GM23338 (cell line): ENCODE measurements around the gene KAT2B. TPM values are rescaled to one million over a fixed set of nuclear protein-coding genes. Genes with fewer than 3 reads are reported as not detected.
A peak's percentile ranks its signal among the peaks of the same experiment; 100 is the strongest.

ENCODE experiments used
- ATAC-seq: fragments of 200-7000 bp; cut with Tn5 transposase; 3 replicates; pipeline ENCODE4 v1.9.1; 2020
- DNase-seq: peaks from one replicate; pipeline ENCODE4 v3.0.0-alpha.2; 2015; ENCODE audit warnings: low spot score
- H2AFZ ChIP-seq: fragments of 200-600 bp; sonication (generic); 2 replicates; pipeline ENCODE4 v1.8.0; 2016; ENCODE audit warnings: antibody characterized with exemption, mild to moderate bottlenecking, moderate library complexity
- H3F3A ChIP-seq: fragments of 200-600 bp; sonication (generic); replicated peaks from 2 replicates; pipeline ENCODE4 v1.8.0; 2017; ENCODE audit warnings: antibody characterized with exemption, mixed run types, low read depth
- H3K27ac ChIP-seq: fragments of 200-600 bp; sonication (generic); 2 replicates; pipeline ENCODE4 v1.6.1; 2016; ENCODE audit warnings: low read depth
- H3K27me3 ChIP-seq: fragments of 200-600 bp; sonication (generic); 2 replicates; pipeline ENCODE4 v1.8.0; 2016; ENCODE audit warnings: mild to moderate bottlenecking, mixed run types, moderate library complexity; ENCODE audit not compliant: insufficient read depth
- H3K36me3 ChIP-seq: fragments of 200-600 bp; sonication (generic); 2 replicates; pipeline ENCODE4 v1.8.0; 2016; ENCODE audit warnings: mild to moderate bottlenecking; ENCODE audit not compliant: insufficient read depth
- H3K4me1 ChIP-seq: fragments of 200-600 bp; sonication (generic); 2 replicates; pipeline ENCODE4 v1.8.0; 2016; ENCODE audit warnings: mild to moderate bottlenecking, moderate library complexity; ENCODE audit not compliant: insufficient read depth
- H3K4me2 ChIP-seq: fragments of 200-600 bp; sonication (generic); 2 replicates; pipeline ENCODE4 v1.7.1; 2017; ENCODE audit warnings: mixed run types
- H3K4me3 ChIP-seq: fragments of 200-600 bp; sonication (generic); 2 replicates; pipeline ENCODE4 v1.6.1; 2016; ENCODE audit warnings: mixed run types
- H3K79me2 ChIP-seq: fragments of 200-600 bp; sonication (generic); replicated peaks from 2 replicates; pipeline ENCODE4 v1.8.0; 2017; ENCODE audit warnings: mild to moderate bottlenecking; ENCODE audit not compliant: insufficient read depth
- H3K9me2 ChIP-seq: fragments of 200-600 bp; sonication (generic); 2 replicates; pipeline ENCODE4 v1.8.0; 2017; ENCODE audit not compliant: insufficient read depth
- H4K20me1 ChIP-seq: fragments of 200-600 bp; sonication (generic); replicated peaks from 2 replicates; pipeline ENCODE4 v1.8.0; 2017; ENCODE audit warnings: mild to moderate bottlenecking; ENCODE audit not compliant: insufficient read depth
- H3K27ac Mint-ChIP-seq: 2 replicates; pipeline ENCODE4 v1.8.0; 2020; ENCODE audit warnings: inconsistent platforms, mild to moderate bottlenecking, moderate library complexity, mixed read lengths
- H3K27me3 Mint-ChIP-seq: 3 replicates; pipeline ENCODE4 v1.8.0; 2022; ENCODE audit warnings: low read depth, mild to moderate bottlenecking, moderate library complexity, mixed read lengths, inconsistent platforms; ENCODE audit not compliant: insufficient read depth, poor library complexity
- H3K36me3 Mint-ChIP-seq: 3 replicates; pipeline ENCODE4 v1.8.0; 2021; ENCODE audit warnings: low read depth, mild to moderate bottlenecking, inconsistent platforms, moderate library complexity, mixed read lengths
- H3K4me1 Mint-ChIP-seq: 3 replicates; pipeline ENCODE4 v1.8.0; 2020; ENCODE audit warnings: mild to moderate bottlenecking, inconsistent platforms, mixed read lengths
- H3K4me3 Mint-ChIP-seq: 3 replicates; pipeline ENCODE4 v1.8.0; 2021; ENCODE audit warnings: moderate library complexity, mild to moderate bottlenecking, inconsistent platforms, mixed read lengths
- H3K9me3 Mint-ChIP-seq: 3 replicates; pipeline ENCODE4 v1.8.0; 2020; ENCODE audit warnings: moderate library complexity, mild to moderate bottlenecking, inconsistent platforms, mixed read lengths
- EZH2 ChIP-seq: fragments of 200-600 bp; sonication (generic); IDR thresholded peaks from one replicate; pipeline ENCODE4 v1.8.0; 2017; ENCODE audit warnings: antibody characterized with exemption, mild to moderate bottlenecking, low read depth; ENCODE audit not compliant: unreplicated experiment
- EZH2phosphoT487 ChIP-seq: fragments of 200-600 bp; sonication (generic); IDR thresholded peaks from one replicate; pipeline ENCODE4 v1.8.1; 2018; ENCODE audit warnings: antibody characterized with exemption; ENCODE audit not compliant: unreplicated experiment
- ZNF114 ChIP-seq: fragments of 250-450 bp; sonication (Bioruptor Pico); IDR thresholded peaks from 2 replicates; pipeline ENCODE4 v1.5.0; 2020; ENCODE audit warnings: mild to moderate bottlenecking, moderate library complexity
- ZNF462 ChIP-seq: fragments of 250-450 bp; sonication (Bioruptor Pico); IDR thresholded peaks from 2 replicates; pipeline ENCODE4 v1.5.0; 2020; ENCODE audit warnings: mild to moderate bottlenecking, moderate library complexity
- polyA plus RNA-seq: library from polyadenylated mRNA; unstranded; fragments of >200 nt; fragmentation: Nextera tagmentation; extraction: Ambion mirVana; gene quantifications from 2 replicates; pipeline ENCODE4 v1.2.1, GENCODE V29; 2016
- total RNA-seq: library from RNA; depleted of rRNA; stranded (reverse); fragments of >200 nt; shearing (Covaris generic); gene quantifications from 2 replicates; pipeline ENCODE4 v1.2.3, GENCODE V29; 2014
- TF ChIP-seq, protein P1 (sequence below), 2 experiments: fragments of 200-600 bp in 1 of 2; sonication (generic) in 1 of 2; conservative IDR thresholded peaks; 2 replicates each; pipeline versions ENCODE4 v1.5.1 to v1.6.1; 2016 to 2017; ENCODE audit warnings: antibody characterized with exemption in 2 of 2, low read depth in 2 of 2, mild to moderate bottlenecking in 2 of 2, moderate library complexity in 1 of 2
- TF ChIP-seq, protein P2 (sequence below): IDR thresholded peaks from 2 replicates; pipeline ENCODE4 v1.6.1; 2016; ENCODE audit warnings: antibody characterized with exemption
- TF ChIP-seq, protein P3 (sequence below): IDR thresholded peaks from one replicate; pipeline ENCODE4 v1.6.1; 2018; ENCODE audit warnings: antibody characterized with exemption; ENCODE audit not compliant: unreplicated experiment

KAT2B gene
- total and polyA plus RNA-seq, 2 experiments from 2014 or later: 1.3 to 4.4 TPM

GRCh38 chr3:20072422-20072821 lies 32.2 kb downstream of the KAT2B start:
- peaks cover 33% of the 10 kb centered on the region for H3K4me1 Mint-ChIP-seq
- DNase-seq: no peak
- ATAC-seq: no peak
- Histone ChIP-seq H3K27ac (no peak overlapping the region), H3K4me3 (no peak overlapping the region), H3K79me2 (no peaks in the 10 kb centered on the region), H3K9me2 (no peaks in the 10 kb centered on the region), H3F3A (no peaks in the 10 kb centered on the region), H4K20me1 (no peaks in the 10 kb centered on the region; the same call in 1 of the 2 replicates), H2AFZ (no peak overlapping the region), H3K4me2 (peak overlapping the region; percentile 49), H3K4me1 (peaks cover 32% of the 10 kb centered on the region), H3K27me3 (peaks cover 22% of the 10 kb centered on the region), H3K36me3 (no peaks in the 10 kb centered on the region)
- H3K36me3 Mint-ChIP-seq: no peaks in the 10 kb centered on the region
- peak overlapping the region; percentile 61; the same call in 1 of the 2 replicates for H3K27ac Mint-ChIP-seq
- TF ChIP-seq, protein P1, sequence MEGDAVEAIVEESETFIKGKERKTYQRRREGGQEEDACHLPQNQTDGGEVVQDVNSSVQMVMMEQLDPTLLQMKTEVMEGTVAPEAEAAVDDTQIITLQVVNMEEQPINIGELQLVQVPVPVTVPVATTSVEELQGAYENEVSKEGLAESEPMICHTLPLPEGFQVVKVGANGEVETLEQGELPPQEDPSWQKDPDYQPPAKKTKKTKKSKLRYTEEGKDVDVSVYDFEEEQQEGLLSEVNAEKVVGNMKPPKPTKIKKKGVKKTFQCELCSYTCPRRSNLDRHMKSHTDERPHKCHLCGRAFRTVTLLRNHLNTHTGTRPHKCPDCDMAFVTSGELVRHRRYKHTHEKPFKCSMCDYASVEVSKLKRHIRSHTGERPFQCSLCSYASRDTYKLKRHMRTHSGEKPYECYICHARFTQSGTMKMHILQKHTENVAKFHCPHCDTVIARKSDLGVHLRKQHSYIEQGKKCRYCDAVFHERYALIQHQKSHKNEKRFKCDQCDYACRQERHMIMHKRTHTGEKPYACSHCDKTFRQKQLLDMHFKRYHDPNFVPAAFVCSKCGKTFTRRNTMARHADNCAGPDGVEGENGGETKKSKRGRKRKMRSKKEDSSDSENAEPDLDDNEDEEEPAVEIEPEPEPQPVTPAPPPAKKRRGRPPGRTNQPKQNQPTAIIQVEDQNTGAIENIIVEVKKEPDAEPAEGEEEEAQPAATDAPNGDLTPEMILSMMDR (conservative IDR thresholded peaks at IDR 0.05; ENCODE audit: low read depth in 2 of 2): no peak
- TF ChIP-seq, protein P2, sequence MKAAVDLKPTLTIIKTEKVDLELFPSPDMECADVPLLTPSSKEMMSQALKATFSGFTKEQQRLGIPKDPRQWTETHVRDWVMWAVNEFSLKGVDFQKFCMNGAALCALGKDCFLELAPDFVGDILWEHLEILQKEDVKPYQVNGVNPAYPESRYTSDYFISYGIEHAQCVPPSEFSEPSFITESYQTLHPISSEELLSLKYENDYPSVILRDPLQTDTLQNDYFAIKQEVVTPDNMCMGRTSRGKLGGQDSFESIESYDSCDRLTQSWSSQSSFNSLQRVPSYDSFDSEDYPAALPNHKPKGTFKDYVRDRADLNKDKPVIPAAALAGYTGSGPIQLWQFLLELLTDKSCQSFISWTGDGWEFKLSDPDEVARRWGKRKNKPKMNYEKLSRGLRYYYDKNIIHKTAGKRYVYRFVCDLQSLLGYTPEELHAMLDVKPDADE: no peak
- TF ChIP-seq EZH2: no peak
- H3K27me3 Mint-ChIP-seq: peaks cover 17% of the 10 kb centered on the region
- no peaks in the 10 kb centered on the region; the same call in 2 of the 3 replicates for H3K9me3 Mint-ChIP-seq
- no peak overlapping the region for H3K4me3 Mint-ChIP-seq

GRCh38 chr3:20073068-20073467 lies 32.8 kb downstream of the KAT2B start:
- peaks cover 15% of the 10 kb centered on the region for H3K27me3 ChIP-seq
- ATAC-seq: no peak
- Mint-ChIP-seq H3K9me3 (no peaks in the 10 kb centered on the region; the same call in 2 of the 3 replicates), H3K4me3 (no peak overlapping the region), H3K36me3 (no peaks in the 10 kb centered on the region), H3K4me1 (peaks cover 33% of the 10 kb centered on the region), H3K27ac (no peak overlapping the region), H3K27me3 (peaks cover 13% of the 10 kb centered on the region)
- H3K4me3 ChIP-seq: no peak overlapping the region
- H3F3A ChIP-seq: no peaks in the 10 kb centered on the region
- H3K79me2 ChIP-seq: no peaks in the 10 kb centered on the region
- H3K27ac ChIP-seq: no peak overlapping the region
- DNase-seq: no peak
- H4K20me1 ChIP-seq: no peaks in the 10 kb centered on the region; the same call in 1 of the 2 replicates
- no peaks in the 10 kb centered on the region for H3K36me3 ChIP-seq
- H3K4me2 ChIP-seq: peak overlapping the region; percentile 49
- no peaks in the 10 kb centered on the region for H3K9me2 ChIP-seq
- no peak overlapping the region for H2AFZ ChIP-seq
- peaks cover 32% of the 10 kb centered on the region for H3K4me1 ChIP-seq
- TF ChIP-seq, protein P2: no peak
- TF ChIP-seq ZNF462: no peak
- no peak for TF ChIP-seq EZH2phosphoT487
- TF ChIP-seq, protein P3, sequence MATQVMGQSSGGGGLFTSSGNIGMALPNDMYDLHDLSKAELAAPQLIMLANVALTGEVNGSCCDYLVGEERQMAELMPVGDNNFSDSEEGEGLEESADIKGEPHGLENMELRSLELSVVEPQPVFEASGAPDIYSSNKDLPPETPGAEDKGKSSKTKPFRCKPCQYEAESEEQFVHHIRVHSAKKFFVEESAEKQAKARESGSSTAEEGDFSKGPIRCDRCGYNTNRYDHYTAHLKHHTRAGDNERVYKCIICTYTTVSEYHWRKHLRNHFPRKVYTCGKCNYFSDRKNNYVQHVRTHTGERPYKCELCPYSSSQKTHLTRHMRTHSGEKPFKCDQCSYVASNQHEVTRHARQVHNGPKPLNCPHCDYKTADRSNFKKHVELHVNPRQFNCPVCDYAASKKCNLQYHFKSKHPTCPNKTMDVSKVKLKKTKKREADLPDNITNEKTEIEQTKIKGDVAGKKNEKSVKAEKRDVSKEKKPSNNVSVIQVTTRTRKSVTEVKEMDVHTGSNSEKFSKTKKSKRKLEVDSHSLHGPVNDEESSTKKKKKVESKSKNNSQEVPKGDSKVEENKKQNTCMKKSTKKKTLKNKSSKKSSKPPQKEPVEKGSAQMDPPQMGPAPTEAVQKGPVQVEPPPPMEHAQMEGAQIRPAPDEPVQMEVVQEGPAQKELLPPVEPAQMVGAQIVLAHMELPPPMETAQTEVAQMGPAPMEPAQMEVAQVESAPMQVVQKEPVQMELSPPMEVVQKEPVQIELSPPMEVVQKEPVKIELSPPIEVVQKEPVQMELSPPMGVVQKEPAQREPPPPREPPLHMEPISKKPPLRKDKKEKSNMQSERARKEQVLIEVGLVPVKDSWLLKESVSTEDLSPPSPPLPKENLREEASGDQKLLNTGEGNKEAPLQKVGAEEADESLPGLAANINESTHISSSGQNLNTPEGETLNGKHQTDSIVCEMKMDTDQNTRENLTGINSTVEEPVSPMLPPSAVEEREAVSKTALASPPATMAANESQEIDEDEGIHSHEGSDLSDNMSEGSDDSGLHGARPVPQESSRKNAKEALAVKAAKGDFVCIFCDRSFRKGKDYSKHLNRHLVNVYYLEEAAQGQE: no peak
- TF ChIP-seq ZNF114: no peak
